LNCAP (cell line): ENCODE measurements around the gene C16orf74.

Experiments used
- TF ChIP-seq, protein P1 (sequence below): fragments of 450-650 bp; IDR thresholded peaks from 2 replicates; pipeline ENCODE4 v1.5.1; 2017; ENCODE audit warnings: mild to moderate bottlenecking

C16orf74 gene

DNA sequence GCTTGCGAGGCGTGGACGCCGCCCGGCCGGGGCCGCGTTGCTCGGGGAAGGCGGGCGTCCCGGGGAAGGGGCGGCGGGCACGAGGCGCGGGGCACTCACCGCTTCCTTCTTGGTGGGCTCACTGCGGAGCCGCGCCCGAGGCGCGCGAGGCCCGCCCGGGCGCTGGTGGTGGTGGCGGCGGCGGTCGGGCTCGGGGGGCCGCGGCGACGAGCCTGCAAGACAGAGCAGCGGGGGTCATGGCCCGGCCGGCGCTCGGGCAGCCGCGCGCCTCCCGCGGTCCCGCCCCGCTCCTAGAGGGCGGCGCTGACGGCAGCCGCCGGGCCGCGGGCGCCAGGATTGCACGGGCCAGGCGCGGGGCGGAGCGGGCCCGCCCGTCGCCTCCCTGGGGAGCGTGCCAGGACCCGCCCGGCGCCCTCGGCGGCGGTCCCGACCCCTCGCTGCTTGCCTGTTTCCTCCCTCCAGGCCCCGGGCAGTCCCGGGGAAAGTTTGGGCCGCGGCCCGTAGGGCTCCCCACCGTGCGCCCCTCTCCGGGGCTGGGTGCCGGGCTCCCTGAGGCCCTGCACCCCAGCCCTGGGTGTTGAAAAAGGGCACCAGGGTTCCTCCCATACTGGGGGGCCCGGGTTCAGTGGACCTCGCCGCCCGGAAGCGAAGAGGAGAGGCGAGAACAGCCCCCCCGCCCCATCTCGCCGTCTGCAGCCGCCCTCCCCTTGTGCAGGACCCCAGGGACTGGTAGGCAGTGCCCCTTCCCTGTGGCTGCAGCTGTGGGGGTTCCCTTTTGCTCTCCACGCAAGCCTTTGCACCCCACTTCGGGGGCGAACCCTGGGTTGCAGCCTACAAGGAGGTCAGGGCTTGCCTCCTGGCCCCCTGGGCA lies at the start of gene C16orf74:
C16orf74 (minus strand) TSS at position 270 of the 871 bp plus-strand sequence. CDS start 15,879 bp downstream, outside the sequence.
- TF ChIP-seq, protein P1, sequence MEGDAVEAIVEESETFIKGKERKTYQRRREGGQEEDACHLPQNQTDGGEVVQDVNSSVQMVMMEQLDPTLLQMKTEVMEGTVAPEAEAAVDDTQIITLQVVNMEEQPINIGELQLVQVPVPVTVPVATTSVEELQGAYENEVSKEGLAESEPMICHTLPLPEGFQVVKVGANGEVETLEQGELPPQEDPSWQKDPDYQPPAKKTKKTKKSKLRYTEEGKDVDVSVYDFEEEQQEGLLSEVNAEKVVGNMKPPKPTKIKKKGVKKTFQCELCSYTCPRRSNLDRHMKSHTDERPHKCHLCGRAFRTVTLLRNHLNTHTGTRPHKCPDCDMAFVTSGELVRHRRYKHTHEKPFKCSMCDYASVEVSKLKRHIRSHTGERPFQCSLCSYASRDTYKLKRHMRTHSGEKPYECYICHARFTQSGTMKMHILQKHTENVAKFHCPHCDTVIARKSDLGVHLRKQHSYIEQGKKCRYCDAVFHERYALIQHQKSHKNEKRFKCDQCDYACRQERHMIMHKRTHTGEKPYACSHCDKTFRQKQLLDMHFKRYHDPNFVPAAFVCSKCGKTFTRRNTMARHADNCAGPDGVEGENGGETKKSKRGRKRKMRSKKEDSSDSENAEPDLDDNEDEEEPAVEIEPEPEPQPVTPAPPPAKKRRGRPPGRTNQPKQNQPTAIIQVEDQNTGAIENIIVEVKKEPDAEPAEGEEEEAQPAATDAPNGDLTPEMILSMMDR: no peak

DNA sequence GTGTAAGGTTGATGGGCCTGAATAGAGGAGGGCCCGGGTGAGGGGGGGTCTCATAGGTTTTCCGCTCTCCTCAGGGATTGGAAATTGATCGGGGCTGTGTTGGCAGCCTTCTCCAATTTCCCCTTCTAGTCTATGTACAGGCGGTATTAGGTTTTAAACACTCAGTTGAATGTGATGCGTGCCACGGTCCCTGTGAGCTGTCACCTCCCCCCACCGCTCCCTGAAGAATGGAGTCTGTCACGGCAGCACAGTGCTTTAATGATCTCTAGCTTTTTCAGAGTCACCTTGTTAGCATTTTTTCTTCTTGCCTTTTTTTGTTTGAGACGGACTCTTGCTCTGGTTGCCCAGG lies 49.4 kb upstream of the C16orf74 start:
- TF ChIP-seq, protein P1: no peak

DNA sequence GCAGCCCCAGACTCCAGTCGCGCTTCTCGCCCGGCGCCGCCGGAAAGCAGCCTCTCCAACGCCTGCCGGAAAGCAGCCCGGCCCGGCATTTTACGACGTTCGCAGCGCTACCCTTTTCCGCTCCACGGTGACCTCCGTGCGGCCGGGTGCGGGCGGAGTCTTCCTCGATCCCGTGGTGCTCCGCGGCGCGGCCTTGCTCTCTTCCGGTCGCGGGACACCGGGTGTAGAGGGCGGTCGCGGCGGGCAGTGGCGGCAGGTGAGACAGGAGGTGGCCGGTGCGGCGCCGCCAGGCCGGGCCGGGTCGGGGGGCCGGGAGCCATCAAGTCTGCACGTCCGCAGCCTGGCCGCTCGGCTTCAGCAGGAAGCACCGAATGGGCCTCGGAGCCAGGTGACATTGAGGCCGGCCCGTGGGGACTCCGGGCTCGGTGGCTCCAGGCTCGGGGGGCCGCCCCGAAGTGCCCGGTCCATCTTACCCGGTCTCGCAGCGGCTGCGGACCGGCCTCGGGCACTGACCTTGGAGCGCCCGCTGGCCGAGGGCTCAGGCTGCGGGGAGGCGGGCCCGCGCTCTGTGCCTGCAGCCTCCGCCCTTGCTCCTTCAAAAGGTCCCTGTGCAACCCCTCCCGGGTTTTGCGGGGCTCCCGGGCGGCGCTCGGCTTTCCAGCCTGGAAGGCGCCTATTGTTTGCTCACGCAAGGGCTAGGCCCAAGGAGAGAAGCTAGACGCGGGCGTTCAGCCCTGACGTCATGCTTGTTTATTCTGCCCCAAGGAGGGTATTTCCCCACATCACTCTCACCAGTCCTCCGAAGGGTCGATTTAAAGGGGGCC lies 48.8 kb upstream of the C16orf74 start, which contains the start of the genes COX4I1 and EMC8:
COX4I1 (plus strand) TSS at position 199 of the 824 bp plus-strand sequence. CDS start 1,511 bp downstream, outside the sequence.
EMC8 (minus strand) TSS at position 48 of the 824 bp plus-strand sequence. CDS start 249 bp downstream, outside the sequence.
- TF ChIP-seq, protein P1: no peak

DNA sequence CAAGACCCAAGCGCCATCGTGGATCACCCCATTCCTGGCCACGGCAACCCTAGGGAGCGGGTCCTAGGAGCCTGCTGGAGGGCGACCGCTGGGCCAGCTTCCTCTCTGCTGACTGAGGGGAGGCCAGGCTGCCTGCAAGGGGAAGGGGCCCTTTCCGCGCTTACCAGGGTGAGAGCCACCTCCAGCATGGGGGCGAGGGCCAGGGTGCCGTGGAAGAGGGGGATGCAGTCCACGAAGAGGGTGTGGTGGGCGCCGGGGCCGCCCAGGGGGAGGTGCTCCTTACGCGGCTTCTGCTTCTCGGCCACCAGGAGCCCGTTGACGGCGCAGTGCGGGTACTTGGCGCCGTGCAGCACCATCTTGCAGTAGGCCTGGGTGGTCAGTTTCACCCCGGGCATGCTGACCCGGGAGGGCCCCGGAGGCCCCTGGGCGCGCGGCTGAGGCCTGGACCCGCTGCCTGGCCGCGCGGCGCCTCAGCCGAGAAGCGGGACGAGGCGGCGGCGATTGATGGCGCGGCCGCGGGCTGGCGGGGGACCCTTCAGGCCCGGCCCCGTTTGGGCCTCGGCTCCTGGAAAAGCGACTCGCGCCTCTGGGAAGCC lies 48.1 kb upstream of the C16orf74 start:
- TF ChIP-seq, protein P1: no peak

DNA sequence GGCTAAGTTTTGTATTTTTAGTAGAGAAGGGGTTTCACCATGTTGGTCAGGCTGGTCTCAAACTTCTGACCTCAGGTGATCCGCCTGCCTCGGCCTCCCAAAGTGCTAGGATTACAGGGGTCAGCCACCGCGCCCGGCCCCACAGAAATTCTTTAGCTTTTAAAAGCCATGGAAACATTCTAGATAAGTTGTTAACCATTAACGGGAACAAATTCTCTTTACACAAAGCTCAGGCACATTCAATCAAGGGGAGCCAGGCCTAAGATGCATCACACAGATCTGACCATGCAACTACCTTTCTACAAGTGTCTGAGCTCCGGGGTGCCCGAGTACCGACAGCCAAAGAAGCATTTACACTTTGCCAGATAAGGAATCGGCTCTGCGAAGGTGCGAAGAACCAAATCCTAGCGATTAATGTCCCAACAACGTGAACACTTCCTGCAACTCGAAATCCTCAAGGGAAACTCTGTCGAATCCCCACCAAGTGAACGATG lies 47.4 kb upstream of the C16orf74 start:
- TF ChIP-seq, protein P1: no peak

DNA sequence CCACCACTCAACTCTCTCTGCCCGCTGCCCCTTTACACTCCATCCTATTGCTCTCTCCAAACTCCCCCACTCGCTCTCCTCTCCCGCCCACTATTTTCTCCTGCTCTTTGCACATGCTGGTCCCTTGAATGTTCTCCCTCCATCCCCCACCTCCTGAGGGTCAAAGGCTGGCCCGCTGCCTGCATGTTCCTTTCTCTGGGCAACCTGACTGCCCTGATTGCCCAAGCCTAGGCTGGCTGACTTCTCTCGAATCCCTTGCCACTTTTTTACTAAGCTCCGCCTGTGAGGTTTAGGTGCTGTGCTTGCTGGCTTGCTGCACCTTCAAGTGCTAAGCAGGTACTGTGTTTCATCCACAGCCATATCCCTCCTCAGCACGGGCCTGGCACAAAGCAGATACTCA lies 45.7 kb upstream of the C16orf74 start:
- TF ChIP-seq, protein P1: no peak

DNA sequence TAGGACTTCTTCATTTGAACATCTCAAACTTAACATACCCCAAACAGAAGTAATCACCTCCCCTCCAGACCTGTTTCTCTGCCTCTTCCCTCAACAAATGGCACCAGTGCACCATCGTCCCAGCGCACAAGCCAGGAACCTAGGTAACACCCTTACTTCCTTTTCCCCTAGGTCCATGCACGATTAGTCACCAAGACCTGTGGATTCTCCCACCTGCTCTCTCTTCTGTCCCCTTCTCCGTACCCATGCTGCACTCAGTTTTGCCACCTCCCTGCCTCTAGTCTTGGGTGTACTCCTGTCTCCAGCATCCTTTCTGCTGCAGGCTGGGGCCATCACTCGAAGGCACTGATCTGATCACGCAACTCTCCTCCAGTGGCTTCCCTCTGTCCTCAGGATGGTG lies 45.3 kb upstream of the C16orf74 start:
- TF ChIP-seq, protein P1: no peak
